ENCODE measurements around the gene OPA3. TPM values are rescaled to one million over a fixed set of nuclear protein-coding genes. Genes with fewer than 3 reads are reported as not detected.

Gene OPA3
- total and polyA plus RNA-seq, 2 experiments from 2014 or later, result 11.5 to 14.5 TPM

GRCh38 chr19:45506989-45507871 lies 77.4 kb downstream of the OPA3 start, which contains the start of gene VASP (continued):
- TF ChIP-seq ZNF462 (CRISPR knock-in tag; IDR thresholded peaks at IDR 0.05) (no peak), ETS1 (IDR thresholded peaks at IDR 0.05) (no peak), ZNF331 (CRISPR knock-in tag; IDR thresholded peaks at IDR 0.05; ENCODE audit: low read depth) (no peak), STAT1 (IDR thresholded peaks at IDR 0.05; ENCODE audit: unreplicated experiment) (no peak), JUNB (IDR thresholded peaks at IDR 0.05; ENCODE audit: unreplicated experiment) (no peak), ZNF114 (CRISPR knock-in tag; IDR thresholded peaks at IDR 0.05) (no peak), EZH2 (IDR thresholded peaks at IDR 0.05; ENCODE audit: low read depth, unreplicated experiment) (no peak)

All from GM23338 (cell line).